HG02884 (cell line): ENCODE data around the gene ZCCHC4.

ENCODE experiments used
- ATAC-seq: cut with Tn5 transposase; IDR thresholded peaks from one replicate; pipeline ENCODE4 v1.9.1; 2021; ENCODE audit warnings: mild to moderate bottlenecking, moderate library complexity; ENCODE audit not compliant: unreplicated experiment

The ZCCHC4 gene

DNA sequence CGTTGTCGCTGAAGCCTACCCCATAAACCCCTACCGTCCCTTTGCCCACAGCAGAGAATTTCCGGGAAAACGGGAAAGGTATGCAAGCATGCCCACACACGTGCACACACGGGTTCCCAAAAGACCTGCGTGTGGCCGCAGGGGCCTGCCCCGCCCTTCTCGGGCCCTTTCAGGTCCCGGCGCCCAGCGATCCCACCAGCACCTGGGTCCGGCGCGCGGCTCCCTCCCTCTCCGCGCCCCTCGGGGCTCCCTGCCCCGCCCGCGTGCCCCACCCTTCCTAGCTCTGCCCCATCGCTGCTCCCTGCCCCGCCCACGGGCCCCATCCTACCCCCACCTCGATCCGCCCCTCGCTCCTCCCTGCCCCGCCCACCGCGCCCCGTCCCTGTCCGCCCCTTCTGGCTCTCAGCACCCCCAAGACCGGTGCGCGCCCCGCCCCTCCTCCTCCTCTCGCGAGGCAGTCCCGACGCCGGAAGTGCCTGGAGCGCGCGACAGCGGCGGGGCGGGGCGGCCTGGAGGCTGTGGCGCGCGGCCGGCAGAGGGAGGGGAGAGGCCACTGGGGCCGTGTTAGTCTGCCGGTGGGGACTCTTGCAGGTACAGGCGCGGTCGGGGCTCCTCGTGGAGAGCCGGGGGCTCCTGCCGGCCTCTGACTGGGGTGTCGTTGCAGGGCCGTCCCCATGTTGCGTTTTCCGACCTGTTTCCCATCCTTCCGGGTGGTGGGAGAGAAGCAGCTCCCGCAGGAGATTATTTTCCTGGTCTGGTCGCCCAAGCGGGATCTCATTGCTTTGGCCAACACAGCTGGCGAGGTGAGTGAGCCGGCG lies 64.4 kb downstream of the ZCCHC4 start, which contains the start of gene ANAPC4:
Gene ANAPC4, plus strand, starts transcription at position 510 of the 818 bp plus-strand sequence. Its CDS starts 165 bp downstream, at position 675.
- ATAC-seq = peak; percentile 92

DNA sequence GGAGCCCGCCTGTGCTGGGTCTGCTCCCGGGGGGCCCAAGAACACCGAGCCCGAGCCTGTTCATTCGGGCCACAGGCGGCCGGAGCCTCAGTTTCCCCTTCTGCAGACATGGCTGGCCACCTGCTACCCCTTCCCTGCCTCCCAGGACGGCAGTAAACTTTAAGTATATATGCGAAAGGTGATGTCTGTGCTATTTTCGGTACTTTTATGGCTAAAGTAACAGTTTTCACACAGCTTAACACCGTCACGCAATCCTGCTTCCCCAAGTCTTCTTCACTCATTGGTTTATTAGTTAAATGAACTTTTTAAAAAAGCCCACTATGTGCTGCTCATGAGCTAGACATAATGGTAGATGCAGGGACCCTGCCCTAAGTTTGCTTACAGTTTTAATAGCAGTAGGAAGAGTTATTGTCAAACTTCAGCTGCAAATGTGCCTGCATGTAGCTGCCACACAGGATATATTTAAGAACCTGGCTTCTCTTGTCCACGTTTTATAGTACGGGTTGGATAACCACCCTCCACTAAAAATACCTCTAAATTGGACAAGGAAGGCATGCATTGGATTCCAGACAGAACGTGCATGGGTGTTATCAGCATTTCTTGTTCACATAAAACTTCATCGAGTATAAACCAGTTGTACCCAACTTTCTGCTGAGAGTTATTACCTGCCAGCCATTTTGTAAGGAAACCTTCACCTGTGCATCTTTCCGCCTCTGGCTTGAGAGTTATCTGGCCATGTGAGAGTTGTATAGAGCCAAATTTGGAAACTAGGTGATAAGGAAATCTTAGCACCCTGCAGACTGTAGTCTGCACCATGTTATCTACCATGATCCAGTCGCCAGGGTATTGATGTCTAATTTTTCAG lies 65.2 kb downstream of the ZCCHC4 start:
- ATAC-seq = peak; percentile 13

GRCh38 chr4:25378437-25378743 lies 65.8 kb downstream of the ZCCHC4 start:
- no peak for ATAC-seq

DNA sequence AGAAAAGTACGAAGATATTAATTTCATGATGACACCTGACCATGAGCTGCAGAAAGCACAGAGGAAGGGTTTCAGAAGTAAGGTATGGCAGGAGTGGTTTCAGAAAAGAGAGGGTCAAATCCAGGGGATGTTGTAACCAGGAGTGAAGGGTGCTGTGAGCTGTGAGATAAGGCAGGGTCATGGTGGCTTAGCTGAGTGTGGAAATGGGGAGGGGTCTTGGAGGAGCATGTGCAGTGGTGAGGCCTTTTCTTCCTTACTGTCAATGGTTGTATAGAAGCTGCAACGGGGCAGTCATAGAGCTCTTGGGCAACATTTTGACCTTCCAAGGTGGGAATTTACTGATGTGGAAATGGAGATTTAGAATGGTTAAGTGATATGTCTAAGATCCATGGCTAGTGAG lies 67.0 kb downstream of the ZCCHC4 start:
- ATAC-seq = no peak

DNA sequence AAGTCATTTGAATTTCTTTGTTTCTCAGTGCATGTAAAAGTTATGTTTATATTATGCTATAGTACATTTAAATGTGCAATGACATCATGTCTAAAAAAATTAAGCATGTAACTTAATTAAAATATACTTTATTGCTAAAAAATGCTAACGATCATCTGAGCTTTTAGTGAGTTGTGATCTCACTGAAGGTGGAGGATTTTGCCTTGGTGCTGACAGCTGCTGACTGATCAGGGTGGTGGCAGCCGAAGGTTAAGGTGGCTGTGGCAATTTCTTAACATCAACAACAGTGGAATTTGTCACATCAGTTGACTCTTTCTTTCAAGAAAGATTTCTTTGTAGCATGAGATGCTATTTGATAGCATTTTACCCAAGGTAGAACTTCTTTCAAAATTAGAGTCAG lies 71.1 kb downstream of the ZCCHC4 start:
- ATAC-seq = no peak

GRCh38 chr4:25386926-25387325 lies 74.4 kb downstream of the ZCCHC4 start:
- no peak for ATAC-seq

GRCh38 chr4:25397305-25397704 lies 84.7 kb downstream of the ZCCHC4 start:
- no peak for ATAC-seq

DNA sequence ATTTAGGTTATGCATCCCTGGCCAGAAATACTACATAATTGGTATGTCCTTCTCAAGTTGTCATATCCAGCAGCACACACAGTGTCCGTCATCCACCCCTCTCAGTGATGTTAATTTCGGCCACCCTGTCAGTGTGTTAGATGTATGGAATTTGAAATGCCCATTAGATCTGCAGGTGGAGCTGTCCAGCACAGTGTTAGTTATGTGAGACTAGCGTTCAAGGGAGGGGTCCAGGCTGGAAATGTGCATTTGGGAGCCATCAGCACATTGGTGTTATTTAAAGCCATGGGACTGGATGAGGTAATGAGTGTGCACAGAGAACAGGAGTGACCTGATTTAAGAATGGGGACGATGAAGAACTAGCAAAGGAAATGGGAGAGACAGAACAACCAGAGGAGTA lies 86.9 kb downstream of the ZCCHC4 start:
- no peak for ATAC-seq

DNA sequence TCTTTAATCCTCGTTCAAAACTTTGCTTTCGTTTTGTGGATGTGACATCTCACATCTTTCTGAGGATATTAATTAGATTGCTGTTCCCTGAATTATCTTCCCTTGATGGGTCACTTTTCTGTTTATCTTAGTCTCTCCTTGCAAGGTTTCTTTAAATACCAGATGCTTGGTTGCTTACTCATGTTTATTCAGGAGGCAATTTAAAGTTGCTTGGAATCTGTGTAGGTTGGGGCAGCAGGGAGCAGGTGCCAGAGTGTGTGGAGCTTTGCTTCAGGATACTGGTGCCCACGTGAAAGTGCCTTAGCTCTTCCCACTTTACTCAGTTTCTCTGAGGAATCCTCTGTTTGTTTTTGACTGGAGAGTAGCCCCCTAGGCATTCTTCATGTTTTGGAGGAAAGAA lies 88.5 kb downstream of the ZCCHC4 start:
- no peak for ATAC-seq

GRCh38 chr4:25402521-25402920 lies 89.9 kb downstream of the ZCCHC4 start:
- no peak for ATAC-seq

GRCh38 chr4:25403699-25404098 lies 91.1 kb downstream of the ZCCHC4 start:
- no peak for ATAC-seq

DNA sequence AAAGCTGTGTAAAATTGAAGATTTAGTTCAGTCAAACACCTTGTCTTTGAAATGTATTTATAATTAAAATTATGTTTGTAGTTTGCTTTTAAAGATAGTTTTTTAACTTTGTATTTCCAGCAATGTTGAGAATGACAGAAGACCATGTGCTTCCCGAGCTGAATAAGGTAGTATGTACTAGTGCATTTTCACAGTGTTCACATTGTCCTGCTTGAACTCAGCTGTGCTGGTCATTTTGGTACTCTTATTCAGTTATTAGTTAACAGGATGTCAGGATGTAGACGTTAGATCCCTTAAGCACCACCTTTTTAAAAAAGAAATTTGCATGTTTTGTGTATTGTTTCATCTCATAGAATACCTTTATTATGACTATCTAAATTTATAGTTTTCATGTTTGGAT lies 92.9 kb downstream of the ZCCHC4 start:
- ATAC-seq = no peak

GRCh38 chr4:25406081-25406692 lies 93.6 kb downstream of the ZCCHC4 start:
- ATAC-seq = no peak

DNA sequence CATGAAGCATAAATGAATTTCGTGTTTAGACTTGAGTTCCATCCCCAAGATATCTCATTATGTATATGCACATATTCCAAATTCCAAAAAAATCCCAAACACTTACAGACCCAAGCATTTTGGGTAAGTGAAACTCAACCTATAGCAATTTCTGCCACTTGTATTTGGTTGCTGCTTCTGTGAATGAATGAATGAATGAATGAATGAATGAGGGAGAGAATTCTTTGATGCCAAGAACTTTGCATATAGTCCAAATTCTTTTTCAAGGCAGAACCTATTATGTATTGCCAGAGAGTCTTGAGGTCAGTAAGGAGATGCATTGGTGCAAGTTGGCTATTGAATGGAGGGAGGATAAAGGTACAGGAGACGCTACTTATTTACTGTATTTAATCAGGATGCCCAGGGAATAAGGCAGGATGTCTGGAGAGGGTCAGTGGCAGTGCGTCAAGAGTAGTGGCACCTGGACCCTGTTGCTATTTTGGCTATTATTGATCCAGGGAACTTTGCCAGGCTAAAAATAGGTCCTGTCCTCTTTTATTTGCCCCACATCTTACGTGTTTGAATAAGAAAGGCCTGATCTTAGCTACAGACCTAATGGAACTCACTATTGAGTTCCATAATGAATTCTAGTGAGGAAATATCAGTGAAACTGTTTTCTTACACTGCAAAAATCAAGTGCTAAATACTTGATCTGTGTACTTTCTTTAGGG lies 98.4 kb downstream of the ZCCHC4 start:
- no peak for ATAC-seq

GRCh38 chr4:25413261-25413660 lies 100.7 kb downstream of the ZCCHC4 start:
- no peak for ATAC-seq

GRCh38 chr4:25417014-25417413 lies 104.4 kb downstream of the ZCCHC4 start:
- no peak for ATAC-seq
